ENCODE measurements around the gene MYH15.

The MYH15 gene

GRCh38 chr3:108378153-108378951, 132.0 kb downstream of the MYH15 start:
- in situ Hi-C loops (cut with HindIII; ENCODE audit: low sequenced_read_pairs) = no loop called here
- H3K4me3 ChIP-seq (ENCODE audit: low read depth, low read length) = no peak overlapping the region
- no peak for TF ChIP-seq CTCF (IDR thresholded peaks at IDR 0.05; ENCODE audit: low read depth, low read length, missing control alignments)
- DNase-seq (ENCODE audit: low read depth) = no peak

GRCh38 chr3:108377384-108377783, 133.0 kb downstream of the MYH15 start:
- TF ChIP-seq CTCF (IDR thresholded peaks at IDR 0.05; ENCODE audit: low read depth, low read length, missing control alignments) = no peak
- no peak for DNase-seq (ENCODE audit: low read depth)
- H3K4me3 ChIP-seq (ENCODE audit: low read depth, low read length) = no peak overlapping the region
- in situ Hi-C loops (cut with HindIII; ENCODE audit: low sequenced_read_pairs) = no loop called here

GRCh38 chr3:108376026-108376425, 134.4 kb downstream of the MYH15 start:
- H3K4me3 ChIP-seq (ENCODE audit: low read depth, low read length) = no peak overlapping the region
- no peak for DNase-seq (ENCODE audit: low read depth)
- TF ChIP-seq CTCF (IDR thresholded peaks at IDR 0.05; ENCODE audit: low read depth, low read length, missing control alignments) = no peak
- in situ Hi-C loops (cut with HindIII; ENCODE audit: low sequenced_read_pairs) = no loop called here

GRCh38 chr3:108359011-108359410, 151.4 kb downstream of the MYH15 start:
- TF ChIP-seq CTCF (IDR thresholded peaks at IDR 0.05; ENCODE audit: low read depth, low read length, missing control alignments) = no peak
- no peak for DNase-seq (ENCODE audit: low read depth)
- H3K4me3 ChIP-seq (ENCODE audit: low read depth, low read length) = no peak overlapping the region
- in situ Hi-C loops (cut with HindIII; ENCODE audit: low sequenced_read_pairs) = no loop called here

- no peak for DNase-seq (ENCODE audit: low read depth)
- TF ChIP-seq CTCF (IDR thresholded peaks at IDR 0.05; ENCODE audit: low read depth, low read length, missing control alignments) = no peak
- in situ Hi-C loops (cut with HindIII; ENCODE audit: low sequenced_read_pairs) = no loop called here
- H3K4me3 ChIP-seq (ENCODE audit: low read depth, low read length) = no peak overlapping the region
Observed at GRCh38 chr3:108357042-108357441, 153.4 kb downstream of the MYH15 start.

- no peak for DNase-seq (ENCODE audit: low read depth)
- in situ Hi-C loops (cut with HindIII; ENCODE audit: low sequenced_read_pairs) = no loop called here
- no peak for TF ChIP-seq CTCF (IDR thresholded peaks at IDR 0.05; ENCODE audit: low read depth, low read length, missing control alignments)
- no peak overlapping the region for H3K4me3 ChIP-seq (ENCODE audit: low read depth, low read length)
Observed at GRCh38 chr3:108354562-108354961, 155.8 kb downstream of the MYH15 start.

Data from astrocyte of the cerebellum (primary cell).